HepG2 (cell line): ENCODE measurements around the gene GNB1.

ENCODE experiments used
- SAFB2 ChIP-seq: sonication (generic); formaldehyde crosslinking; IDR thresholded peaks from 2 replicates; pipeline ENCODE4 v1.5.1; 2020; ENCODE audit warnings: missing genetic modification reagents, low read depth, mild to moderate bottlenecking, borderline replicate concordance
- TEAD3 ChIP-seq: optimal IDR thresholded peaks from 2 replicates; pipeline ENCODE3; 2016; ENCODE audit warnings: borderline replicate concordance
- TF ChIP-seq, protein P1 (sequence below): IDR thresholded peaks from 2 replicates; pipeline ENCODE4 v1.6.1; 2012; ENCODE audit warnings: low read length, improper control_type of control experiment

GRCh38 chr1:1892763-1893120 lies 1.9 kb upstream of the GNB1 start:
- no peak for TF ChIP-seq SAFB2 (CRISPR knock-in tag)
- TF ChIP-seq TEAD3 (CRISPR knock-in tag) = no peak
- TF ChIP-seq, protein P1, sequence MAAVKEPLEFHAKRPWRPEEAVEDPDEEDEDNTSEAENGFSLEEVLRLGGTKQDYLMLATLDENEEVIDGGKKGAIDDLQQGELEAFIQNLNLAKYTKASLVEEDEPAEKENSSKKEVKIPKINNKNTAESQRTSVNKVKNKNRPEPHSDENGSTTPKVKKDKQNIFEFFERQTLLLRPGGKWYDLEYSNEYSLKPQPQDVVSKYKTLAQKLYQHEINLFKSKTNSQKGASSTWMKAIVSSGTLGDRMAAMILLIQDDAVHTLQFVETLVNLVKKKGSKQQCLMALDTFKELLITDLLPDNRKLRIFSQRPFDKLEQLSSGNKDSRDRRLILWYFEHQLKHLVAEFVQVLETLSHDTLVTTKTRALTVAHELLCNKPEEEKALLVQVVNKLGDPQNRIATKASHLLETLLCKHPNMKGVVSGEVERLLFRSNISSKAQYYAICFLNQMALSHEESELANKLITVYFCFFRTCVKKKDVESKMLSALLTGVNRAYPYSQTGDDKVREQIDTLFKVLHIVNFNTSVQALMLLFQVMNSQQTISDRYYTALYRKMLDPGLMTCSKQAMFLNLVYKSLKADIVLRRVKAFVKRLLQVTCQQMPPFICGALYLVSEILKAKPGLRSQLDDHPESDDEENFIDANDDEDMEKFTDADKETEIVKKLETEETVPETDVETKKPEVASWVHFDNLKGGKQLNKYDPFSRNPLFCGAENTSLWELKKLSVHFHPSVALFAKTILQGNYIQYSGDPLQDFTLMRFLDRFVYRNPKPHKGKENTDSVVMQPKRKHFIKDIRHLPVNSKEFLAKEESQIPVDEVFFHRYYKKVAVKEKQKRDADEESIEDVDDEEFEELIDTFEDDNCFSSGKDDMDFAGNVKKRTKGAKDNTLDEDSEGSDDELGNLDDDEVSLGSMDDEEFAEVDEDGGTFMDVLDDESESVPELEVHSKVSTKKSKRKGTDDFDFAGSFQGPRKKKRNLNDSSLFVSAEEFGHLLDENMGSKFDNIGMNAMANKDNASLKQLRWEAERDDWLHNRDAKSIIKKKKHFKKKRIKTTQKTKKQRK = no peak
